Stimulated activated CD8-positive, alpha-beta memory T cell treated with anti-CD3 and anti-CD28 coated beads, Interleukin-12 subunit alpha, Interleukin-12 subunit beta, amount 100 ng/mL, for 24 hours (primary cell): ENCODE measurements around the gene LGMN.
"Not testable (repeated sequence)": the region's sequence is repeated elsewhere in the genome, so short reads cannot be mapped to it uniquely, and the experiment has no call there.

Source experiments
- DNase-seq: peaks from one replicate; pipeline ENCODE4 v3.0.0-alpha.2; 2020; ENCODE audit errors: extremely low read depth

LGMN gene

GRCh38 chr14:92760524-92760805, 12.0 kb upstream of the LGMN start:
- DNase-seq: no peak

GRCh38 chr14:92759679-92760523, 11.5 kb upstream of the LGMN start:
- no peak for DNase-seq

GRCh38 chr14:92759300-92759678, 10.9 kb upstream of the LGMN start:
- DNase-seq: no peak

GRCh38 chr14:92756446-92756845, 8.0 kb upstream of the LGMN start:
- DNase-seq: no peak

- DNase-seq: no peak
These were observed 7.1 kb upstream of the LGMN start for GRCh38 chr14:92755495-92755894.

GRCh38 chr14:92754966-92755365, 6.5 kb upstream of the LGMN start:
- DNase-seq: no peak

- no peak for DNase-seq
These were observed 4.8 kb upstream of the LGMN start for GRCh38 chr14:92753250-92753649.

- DNase-seq: no peak
These were observed 3.4 kb upstream of the LGMN start for GRCh38 chr14:92751819-92752218.

GRCh38 chr14:92750994-92751400, 2.6 kb upstream of the LGMN start:
- no peak for DNase-seq

- not testable (repeated sequence) for DNase-seq
These were observed 1.8 kb upstream of the LGMN start for GRCh38 chr14:92750222-92750728.

- no peak for DNase-seq
These were observed 647 bp downstream of the LGMN start for GRCh38 chr14:92747701-92748258.

- no peak for DNase-seq
These were observed 4.2 kb downstream of the LGMN start for GRCh38 chr14:92744198-92744597.

- DNase-seq: no peak
These were observed 8.0 kb downstream of the LGMN start for GRCh38 chr14:92740440-92740839.

- DNase-seq: no peak
These were observed 10.7 kb downstream of the LGMN start for GRCh38 chr14:92737619-92738188.

GRCh38 chr14:92737206-92737605, 11.2 kb downstream of the LGMN start:
- DNase-seq: no peak

- no peak for DNase-seq
These were observed 13.1 kb downstream of the LGMN start for GRCh38 chr14:92735344-92735743.

GRCh38 chr14:92734618-92735017, 13.8 kb downstream of the LGMN start:
- DNase-seq: no peak

- no peak for DNase-seq
These were observed 15.4 kb downstream of the LGMN start for GRCh38 chr14:92733007-92733406.

GRCh38 chr14:92731622-92732115, 16.8 kb downstream of the LGMN start:
- DNase-seq: no peak

GRCh38 chr14:92729634-92730358, 18.6 kb downstream of the LGMN start:
- DNase-seq: no peak

- no peak for DNase-seq
These were observed 19.6 kb downstream of the LGMN start for GRCh38 chr14:92728759-92729364.

- DNase-seq: no peak
These were observed 21.5 kb downstream of the LGMN start for GRCh38 chr14:92726933-92727262.
